NCI-H748 (cell line): ENCODE measurements around the gene DHRS9.

Experiments used
- DNase-seq: peaks from one replicate; lab custom pipeline; 2025; ENCODE audit not compliant: unreplicated experiment; lab: John Stamatoyannopoulos, UW

The DHRS9 gene

GRCh38 chr2:169065422-169065821 lies 3.9 kb upstream of the DHRS9 start:
- DNase-seq = peak; percentile 57

- no peak for DNase-seq
Observed at GRCh38 chr2:169065864-169066517, 3.4 kb upstream of the DHRS9 start.

- no peak for DNase-seq
Observed at GRCh38 chr2:169066897-169067296, 2.5 kb upstream of the DHRS9 start.

GRCh38 chr2:169069833-169070232 lies 470 bp downstream of the DHRS9 start:
- no peak for DNase-seq

- DNase-seq = no peak
Observed at GRCh38 chr2:169071455-169071854, 2.1 kb downstream of the DHRS9 start.

GRCh38 chr2:169072163-169072925 lies 3.0 kb downstream of the DHRS9 start:
- DNase-seq = no peak

GRCh38 chr2:169073211-169073962 lies 4.0 kb downstream of the DHRS9 start:
- DNase-seq = no peak

- DNase-seq = no peak
Observed at GRCh38 chr2:169073963-169074751, 4.8 kb downstream of the DHRS9 start.

- no peak for DNase-seq
Observed at GRCh38 chr2:169077674-169078240, 8.4 kb downstream of the DHRS9 start.

GRCh38 chr2:169080250-169081069 lies 11.1 kb downstream of the DHRS9 start:
- DNase-seq = no peak

- DNase-seq = no peak
Observed at GRCh38 chr2:169081551-169081950, 12.2 kb downstream of the DHRS9 start.

- DNase-seq = no peak
Observed at GRCh38 chr2:169082995-169083394, 13.6 kb downstream of the DHRS9 start.

- no peak for DNase-seq
Observed at GRCh38 chr2:169086893-169087467, 17.6 kb downstream of the DHRS9 start.

GRCh38 chr2:169087757-169088379 lies 18.5 kb downstream of the DHRS9 start:
- DNase-seq = no peak

- peak; percentile 14 for DNase-seq
Observed at GRCh38 chr2:169089182-169089581, 19.8 kb downstream of the DHRS9 start.

- no peak for DNase-seq
Observed at GRCh38 chr2:169090133-169090820, 20.9 kb downstream of the DHRS9 start.

GRCh38 chr2:169091256-169091655 lies 21.9 kb downstream of the DHRS9 start:
- no peak for DNase-seq

- DNase-seq = no peak
Observed at GRCh38 chr2:169091761-169092519, 22.6 kb downstream of the DHRS9 start.
